ENCODE data around the gene NNAT.

DNA sequence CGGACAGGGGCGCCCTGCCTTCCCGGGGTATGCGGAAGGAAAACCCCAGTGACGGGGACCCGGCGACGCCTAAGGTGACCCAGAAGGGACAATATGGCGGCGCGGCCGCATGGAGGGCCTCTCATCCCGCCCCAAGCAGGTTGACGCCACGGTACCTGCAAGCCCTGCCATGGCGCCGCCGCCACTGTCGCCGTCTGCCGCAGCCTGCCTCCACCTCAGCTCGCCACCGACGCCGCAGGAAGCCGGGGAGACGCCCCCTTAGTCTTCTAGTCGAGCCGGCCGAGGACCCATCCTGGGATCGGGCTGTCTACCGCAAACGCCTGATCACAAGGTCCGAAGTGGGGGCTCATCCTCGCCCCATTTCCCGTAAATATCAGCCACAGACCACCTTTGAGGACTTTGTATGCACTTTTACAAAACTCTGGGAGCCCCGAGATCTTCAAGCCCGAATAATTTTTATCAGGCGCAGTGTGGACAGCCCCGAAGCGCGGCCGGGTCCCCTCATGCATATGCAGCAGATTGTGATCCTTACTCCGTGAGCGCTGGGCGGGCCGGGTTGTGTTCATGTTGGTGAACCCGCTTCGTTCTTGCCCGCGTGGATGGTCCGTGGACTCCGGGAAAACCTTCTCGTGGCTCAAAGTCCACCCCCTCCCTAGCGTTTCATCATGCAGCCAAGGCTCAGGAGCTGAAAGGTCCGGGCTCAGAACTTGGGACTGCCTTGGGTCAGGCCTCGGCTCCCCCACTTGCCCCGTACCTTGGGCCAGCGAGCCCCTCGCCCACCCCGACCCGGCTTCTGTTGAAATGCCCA lies 6.8 kb downstream of the NNAT start, which contains the start of gene BLCAP:
- TF ChIP-seq, protein P1, sequence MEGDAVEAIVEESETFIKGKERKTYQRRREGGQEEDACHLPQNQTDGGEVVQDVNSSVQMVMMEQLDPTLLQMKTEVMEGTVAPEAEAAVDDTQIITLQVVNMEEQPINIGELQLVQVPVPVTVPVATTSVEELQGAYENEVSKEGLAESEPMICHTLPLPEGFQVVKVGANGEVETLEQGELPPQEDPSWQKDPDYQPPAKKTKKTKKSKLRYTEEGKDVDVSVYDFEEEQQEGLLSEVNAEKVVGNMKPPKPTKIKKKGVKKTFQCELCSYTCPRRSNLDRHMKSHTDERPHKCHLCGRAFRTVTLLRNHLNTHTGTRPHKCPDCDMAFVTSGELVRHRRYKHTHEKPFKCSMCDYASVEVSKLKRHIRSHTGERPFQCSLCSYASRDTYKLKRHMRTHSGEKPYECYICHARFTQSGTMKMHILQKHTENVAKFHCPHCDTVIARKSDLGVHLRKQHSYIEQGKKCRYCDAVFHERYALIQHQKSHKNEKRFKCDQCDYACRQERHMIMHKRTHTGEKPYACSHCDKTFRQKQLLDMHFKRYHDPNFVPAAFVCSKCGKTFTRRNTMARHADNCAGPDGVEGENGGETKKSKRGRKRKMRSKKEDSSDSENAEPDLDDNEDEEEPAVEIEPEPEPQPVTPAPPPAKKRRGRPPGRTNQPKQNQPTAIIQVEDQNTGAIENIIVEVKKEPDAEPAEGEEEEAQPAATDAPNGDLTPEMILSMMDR (IDR thresholded peaks at IDR 0.05; ENCODE audit: extremely low read depth in 1 of 2, insufficient read depth in 1 of 2, low read depth in 1 of 2, low read length in 2 of 2): no peak
- TF ChIP-seq, protein P2, sequence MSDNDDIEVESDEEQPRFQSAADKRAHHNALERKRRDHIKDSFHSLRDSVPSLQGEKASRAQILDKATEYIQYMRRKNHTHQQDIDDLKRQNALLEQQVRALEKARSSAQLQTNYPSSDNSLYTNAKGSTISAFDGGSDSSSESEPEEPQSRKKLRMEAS (IDR thresholded peaks at IDR 0.05; ENCODE audit: insufficient read depth, insufficient read length): peak; percentile 61
- TF ChIP-seq JUN (IDR thresholded peaks at IDR 0.05; ENCODE audit: borderline replicate concordance, insufficient read depth, insufficient read length, low read depth) (no peak), FOS (IDR thresholded peaks at IDR 0.05; ENCODE audit: borderline replicate concordance, insufficient read depth, low read length) (no peak), POLR2A (IDR thresholded peaks at IDR 0.05; ENCODE audit: low read depth, low read length) (peak; percentile 95), MYC (IDR thresholded peaks at IDR 0.05; ENCODE audit: low read depth, low read length) (no peak), EZH2 (IDR thresholded peaks at IDR 0.05; ENCODE audit: borderline replicate concordance, low read depth, low read length, severe bottlenecking) (no peak), POLR2AphosphoS5 (IDR thresholded peaks at IDR 0.05; ENCODE audit: insufficient read depth, low read depth, low read length) (peak; percentile 90)

Measured in endothelial cell of umbilical vein (primary cell).